ENCODE measurements around the gene IL37. TPM values are rescaled to one million over a fixed set of nuclear protein-coding genes. Genes with fewer than 3 reads are reported as not detected.

IL37 gene
- total and polyA plus RNA-seq, 2 donors (not counting 3 experiments of a cell fraction or from before 2014, with no cell fraction given): not detected

DNA sequence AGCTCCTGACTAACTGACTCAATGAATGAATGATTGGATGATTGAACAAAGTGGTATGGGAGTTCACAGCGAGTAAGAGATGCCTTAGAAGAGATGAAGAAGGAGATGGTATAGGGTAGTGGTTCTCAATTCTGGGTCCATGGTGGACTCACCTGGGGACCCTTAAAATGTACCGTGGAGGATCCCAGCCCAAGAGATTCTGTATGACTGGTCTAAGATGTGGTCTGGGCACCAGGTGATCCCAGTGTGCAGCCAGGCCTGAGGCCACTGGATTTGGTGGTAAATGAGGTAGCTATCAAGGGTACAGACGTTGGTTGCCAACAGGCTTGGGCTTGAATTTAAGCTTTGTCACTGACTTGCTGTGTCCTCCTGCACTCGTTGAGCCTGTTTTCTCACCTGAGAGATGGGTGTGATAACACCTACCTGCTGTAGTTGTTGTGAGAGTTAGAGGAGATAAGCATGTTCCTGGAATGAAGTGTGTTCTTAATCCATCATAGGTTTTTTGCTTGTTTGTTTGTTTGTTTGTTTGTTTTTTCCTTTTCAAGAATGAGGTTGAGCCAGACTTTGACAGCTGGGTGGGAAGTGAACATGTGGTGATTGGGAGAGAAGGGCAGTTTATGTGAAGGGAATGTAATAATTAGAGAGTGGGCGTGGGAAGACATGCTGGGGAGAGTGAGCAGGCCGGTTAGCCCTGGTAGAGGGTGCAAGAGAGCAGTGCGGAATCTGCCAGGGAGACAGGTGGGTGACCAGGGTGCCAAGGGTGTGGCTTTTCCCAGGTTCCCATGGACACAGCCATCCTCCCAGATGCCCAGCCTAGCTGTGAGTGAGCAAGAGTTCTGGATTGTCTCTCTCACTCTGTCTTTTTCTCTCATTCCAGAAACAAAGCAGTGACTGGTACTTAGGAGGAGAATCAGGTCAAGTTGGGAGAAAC lies 43.0 kb upstream of the IL37 start:
- no peaks in the 10 kb centered on the region for H3K36me3 ChIP-seq (ENCODE audit: control insufficient read depth in 2 of 2, extremely low read depth in 1 of 2, insufficient read depth in 2 of 2, low read length in 2 of 2)
- H3K79me2 ChIP-seq (ENCODE audit: control insufficient read depth, insufficient read depth, low read length): no peaks in the 10 kb centered on the region
- H3K4me1 ChIP-seq (ENCODE audit: control insufficient read depth, extremely low read depth, insufficient read depth, low read length): peaks cover 12% of the 10 kb centered on the region
- H3K27ac ChIP-seq (ENCODE audit: insufficient read depth, low read depth, low read length): no peak overlapping the region
- no peak for DNase-seq (ENCODE audit: low read depth, low spot score)
- no peaks in the 10 kb centered on the region for H3K9me3 ChIP-seq (replicated peaks; ENCODE audit: control insufficient read depth, insufficient read depth, low read length)
- no TSS peak for BruUV-seq (replicated peaks)
- no peak for TF ChIP-seq FOS (IDR thresholded peaks at IDR 0.05; ENCODE audit: borderline replicate concordance, insufficient read depth, low read length)
- TF ChIP-seq, protein P1, sequence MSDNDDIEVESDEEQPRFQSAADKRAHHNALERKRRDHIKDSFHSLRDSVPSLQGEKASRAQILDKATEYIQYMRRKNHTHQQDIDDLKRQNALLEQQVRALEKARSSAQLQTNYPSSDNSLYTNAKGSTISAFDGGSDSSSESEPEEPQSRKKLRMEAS (IDR thresholded peaks at IDR 0.05; ENCODE audit: insufficient read depth, insufficient read length): no peak
- no peak for TF ChIP-seq POLR2AphosphoS5 (IDR thresholded peaks at IDR 0.05; ENCODE audit: insufficient read depth, low read depth, low read length)
- TF ChIP-seq GATA2 (IDR thresholded peaks at IDR 0.05; ENCODE audit: insufficient read depth, insufficient read length, low read depth, low read length): no peak
- TF ChIP-seq JUN (IDR thresholded peaks at IDR 0.05; ENCODE audit: borderline replicate concordance, insufficient read depth, insufficient read length, low read depth): no peak
- TF ChIP-seq, protein P2, sequence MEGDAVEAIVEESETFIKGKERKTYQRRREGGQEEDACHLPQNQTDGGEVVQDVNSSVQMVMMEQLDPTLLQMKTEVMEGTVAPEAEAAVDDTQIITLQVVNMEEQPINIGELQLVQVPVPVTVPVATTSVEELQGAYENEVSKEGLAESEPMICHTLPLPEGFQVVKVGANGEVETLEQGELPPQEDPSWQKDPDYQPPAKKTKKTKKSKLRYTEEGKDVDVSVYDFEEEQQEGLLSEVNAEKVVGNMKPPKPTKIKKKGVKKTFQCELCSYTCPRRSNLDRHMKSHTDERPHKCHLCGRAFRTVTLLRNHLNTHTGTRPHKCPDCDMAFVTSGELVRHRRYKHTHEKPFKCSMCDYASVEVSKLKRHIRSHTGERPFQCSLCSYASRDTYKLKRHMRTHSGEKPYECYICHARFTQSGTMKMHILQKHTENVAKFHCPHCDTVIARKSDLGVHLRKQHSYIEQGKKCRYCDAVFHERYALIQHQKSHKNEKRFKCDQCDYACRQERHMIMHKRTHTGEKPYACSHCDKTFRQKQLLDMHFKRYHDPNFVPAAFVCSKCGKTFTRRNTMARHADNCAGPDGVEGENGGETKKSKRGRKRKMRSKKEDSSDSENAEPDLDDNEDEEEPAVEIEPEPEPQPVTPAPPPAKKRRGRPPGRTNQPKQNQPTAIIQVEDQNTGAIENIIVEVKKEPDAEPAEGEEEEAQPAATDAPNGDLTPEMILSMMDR (IDR thresholded peaks at IDR 0.05; ENCODE audit: extremely low read depth in 1 of 2, insufficient read depth in 1 of 2, low read depth in 1 of 2, low read length in 2 of 2): no peak
- TF ChIP-seq MYC (IDR thresholded peaks at IDR 0.05; ENCODE audit: low read depth, low read length): no peak
- TF ChIP-seq POLR2A (IDR thresholded peaks at IDR 0.05; ENCODE audit: low read depth, low read length): no peak
- TF ChIP-seq EZH2 (IDR thresholded peaks at IDR 0.05; ENCODE audit: borderline replicate concordance, low read depth, low read length, severe bottlenecking): no peak
- FAIRE-seq: peak; percentile 53
- intact Hi-C loops (cut with micrococcal nuclease): loop anchor here (5.0 kb wide), 1 partner anchor 36 kb away; no protein-coding TSS in a partner anchor
- H4K20me1 ChIP-seq (replicated peaks; ENCODE audit: control insufficient read depth, extremely low read depth, insufficient read depth, low read length): no peaks in the 10 kb centered on the region
- no peaks in the 10 kb centered on the region for H3K9me1 ChIP-seq (replicated peaks; ENCODE audit: control insufficient read depth, extremely low read depth, insufficient read depth, low read length)
- POLR2A ChIA-PET: no interaction called here
- CTCF ChIA-PET: interaction anchor here (2.4 kb wide), 1 partner anchor 17 kb away, joined by 9 read pairs; no protein-coding TSS in a partner anchor
- H3K4me3 ChIP-seq (replicated peaks in 1 of 3; ENCODE audit: insufficient read depth in 1 of 3, low read depth in 1 of 3, low read length in 3 of 3): no peak overlapping the region
- H2AFZ ChIP-seq (ENCODE audit: low read depth, low read length): no peak overlapping the region
- H3K27me3 ChIP-seq (ENCODE audit: control insufficient read depth in 2 of 2, insufficient read depth in 2 of 2, low read length in 2 of 2): peaks cover 5 to 9% of the 10 kb centered on the region in 2 experiments
- H3K4me2 ChIP-seq (ENCODE audit: insufficient read depth, low read length): no peak overlapping the region
- dilution Hi-C loops (cut with MboI; ENCODE audit: extremely low pct_ligation_motif_present, low sequenced_read_pairs): no loop called here
- H3K9ac ChIP-seq (replicated peaks; ENCODE audit: extremely low read depth, insufficient read depth, low read length): no peak overlapping the region

All from endothelial cell of umbilical vein (primary cell).